H1 (cell line): ENCODE measurements around the gene NXPH4. TPM values are rescaled to one million over a fixed set of nuclear protein-coding genes. Genes with fewer than 3 reads are reported as not detected.

Source experiments
- ASH2L ChIP-seq: fragments of 200-600, 300-600 bp; sonication (generic); IDR thresholded peaks from one replicate; pipeline ENCODE4 v1.7.1; 2017; ENCODE audit warnings: low read length
- BRCA1 ChIP-seq: IDR thresholded peaks from 2 replicates; pipeline ENCODE4 v1.6.1; 2012; ENCODE audit warnings: low read depth, low read length, improper control_type of control experiment
- CBX5 ChIP-seq: fragments of 300-800, 300-1000 bp; sonication (generic); IDR thresholded peaks from 2 replicates; pipeline ENCODE4 v1.7.1; 2016; ENCODE audit warnings: antibody characterized with exemption, low read length, low read depth
- EP300 ChIP-seq, 2 experiments: IDR thresholded peaks; 1 replicate in 1 of 2; 2 replicates in 1 of 2; pipeline ENCODE4 v1.6.1; 2011 to 2012; ENCODE audit warnings: low read depth in 2 of 2, low read length in 2 of 2, mild to moderate bottlenecking in 2 of 2, borderline replicate concordance in 1 of 2, inconsistent platforms in 1 of 2, moderate library complexity in 1 of 2
- GABPA ChIP-seq: IDR thresholded peaks from 2 replicates; pipeline ENCODE4 v1.6.1; 2011; ENCODE audit warnings: mild to moderate bottlenecking, low read length, moderate library complexity, borderline replicate concordance; ENCODE audit not compliant: insufficient read depth
- GTF2F1 ChIP-seq: IDR thresholded peaks from 2 replicates; pipeline ENCODE4 v1.6.1; 2012; ENCODE audit warnings: low read depth, low read length, improper control_type of control experiment, borderline replicate concordance
- HDAC2 ChIP-seq, 2 experiments: fragments of 300-600 bp in 1 of 2; sonication (generic) in 1 of 2; IDR thresholded peaks; 2 replicates each; pipeline ENCODE4 v1.6.1; 2011 to 2012; ENCODE audit warnings: low read depth in 2 of 2, low read length in 2 of 2, mild to moderate bottlenecking in 2 of 2, moderate library complexity in 2 of 2, borderline replicate concordance in 1 of 2, inconsistent platforms in 1 of 2
- JUN ChIP-seq: IDR thresholded peaks from 2 replicates; pipeline ENCODE4 v1.6.1; 2011; ENCODE audit warnings: low read depth, mild to moderate bottlenecking, improper control_type of control experiment, low read length
- KDM1A ChIP-seq: fragments of 200-600, 300-600 bp; sonication (generic); IDR thresholded peaks from 2 replicates; pipeline ENCODE4 v1.7.1; 2016; ENCODE audit warnings: mild to moderate bottlenecking, low read length, borderline replicate concordance
- KDM4A ChIP-seq: IDR thresholded peaks from one replicate; pipeline ENCODE4 v1.7.1; 2012; ENCODE audit warnings: low read depth, mild to moderate bottlenecking, moderate library complexity, low read length, inconsistent platforms; ENCODE audit not compliant: severe bottlenecking
- KDM5A ChIP-seq: fragments of 200-600 bp; IDR thresholded peaks from 2 replicates; pipeline ENCODE4 v1.7.1; 2012; ENCODE audit warnings: mild to moderate bottlenecking, low read length, inconsistent platforms, mixed read lengths
- NRF1 ChIP-seq: IDR thresholded peaks from 2 replicates; pipeline ENCODE4 v1.6.1; 2011; ENCODE audit warnings: mild to moderate bottlenecking, low read depth, low read length, improper control_type of control experiment
- POLR2AphosphoS5 ChIP-seq: IDR thresholded peaks from 2 replicates; pipeline ENCODE4 v1.6.1; 2011; ENCODE audit warnings: low read depth, low read length
- SAP30 ChIP-seq: fragments of 300-600 bp; sonication (generic); IDR thresholded peaks from 2 replicates; pipeline ENCODE4 v1.7.1; 2012; ENCODE audit warnings: low read length, moderate library complexity, mild to moderate bottlenecking, inconsistent platforms; ENCODE audit not compliant: insufficient read depth, insufficient replicate concordance
- SIN3A ChIP-seq, 2 experiments: IDR thresholded peaks in 1 of 2; conservative IDR thresholded peaks in 1 of 2; 2 replicates each; pipeline ENCODE4 v1.6.1; 2011 to 2012; ENCODE audit warnings: low read length in 2 of 2, improper control_type of control experiment in 1 of 2, low read depth in 1 of 2, mild to moderate bottlenecking in 1 of 2
- SIRT6 ChIP-seq: IDR thresholded peaks from one replicate; pipeline ENCODE4 v1.7.1; 2012; ENCODE audit warnings: low read length, inconsistent platforms
- SIX5 ChIP-seq: IDR thresholded peaks from 2 replicates; pipeline ENCODE4 v1.6.1; 2011; ENCODE audit warnings: mild to moderate bottlenecking, low read depth, low read length
- SRF ChIP-seq: IDR thresholded peaks from 2 replicates; pipeline ENCODE4 v1.6.1; 2011; ENCODE audit warnings: mild to moderate bottlenecking, low read depth, low read length, moderate library complexity
- SUZ12 ChIP-seq: fragments of 200-600 bp; sonication (generic); IDR thresholded peaks from 2 replicates; pipeline ENCODE4 v1.6.1; 2012; ENCODE audit warnings: mild to moderate bottlenecking, inconsistent platforms, low read length, moderate library complexity, mixed read lengths
- TCF12 ChIP-seq: IDR thresholded peaks from 2 replicates; pipeline ENCODE4 v1.6.1; 2011; ENCODE audit warnings: low read depth, mild to moderate bottlenecking, low read length
- ZNF274 ChIP-seq: IDR thresholded peaks from 2 replicates; pipeline ENCODE4 v1.7.0; 2012; ENCODE audit warnings: low read length, borderline replicate concordance; ENCODE audit errors: extremely low read depth
- polyA plus RNA-seq, 7 experiments: library from polyadenylated mRNA; depleted of rRNA in 3 of 7; stranded (reverse) in 5 of 7; unstranded in 2 of 7; fragments of >200 nt in 5 of 7; fragments of 200-250 nt in 2 of 7; gene quantifications; 1 replicate in 5 of 7; 2 replicates in 1 of 7; 4 replicates in 1 of 7; pipeline versions ENCODE4 v1.2.1 to v1.2.3, GENCODE V29; 2011 to 2013; ENCODE audit warnings: missing spikeins in 2 of 7, mixed read lengths in 2 of 7
- total RNA-seq: library from RNA; stranded (reverse); fragmentation: NEBNext Ultra II Directional; extraction: Animal tissue kit (Norgen Biotek cat#: 25700); gene quantifications from 2 replicates; pipeline ENCODE4 v1.2.1, GENCODE V29; 2021

Gene NXPH4
- total and polyA plus RNA-seq, 2 of the 8 experiments (the other 6 are each of a cell fraction or from before 2014, with no cell fraction given): 0.92 to 1.7 TPM

DNA sequence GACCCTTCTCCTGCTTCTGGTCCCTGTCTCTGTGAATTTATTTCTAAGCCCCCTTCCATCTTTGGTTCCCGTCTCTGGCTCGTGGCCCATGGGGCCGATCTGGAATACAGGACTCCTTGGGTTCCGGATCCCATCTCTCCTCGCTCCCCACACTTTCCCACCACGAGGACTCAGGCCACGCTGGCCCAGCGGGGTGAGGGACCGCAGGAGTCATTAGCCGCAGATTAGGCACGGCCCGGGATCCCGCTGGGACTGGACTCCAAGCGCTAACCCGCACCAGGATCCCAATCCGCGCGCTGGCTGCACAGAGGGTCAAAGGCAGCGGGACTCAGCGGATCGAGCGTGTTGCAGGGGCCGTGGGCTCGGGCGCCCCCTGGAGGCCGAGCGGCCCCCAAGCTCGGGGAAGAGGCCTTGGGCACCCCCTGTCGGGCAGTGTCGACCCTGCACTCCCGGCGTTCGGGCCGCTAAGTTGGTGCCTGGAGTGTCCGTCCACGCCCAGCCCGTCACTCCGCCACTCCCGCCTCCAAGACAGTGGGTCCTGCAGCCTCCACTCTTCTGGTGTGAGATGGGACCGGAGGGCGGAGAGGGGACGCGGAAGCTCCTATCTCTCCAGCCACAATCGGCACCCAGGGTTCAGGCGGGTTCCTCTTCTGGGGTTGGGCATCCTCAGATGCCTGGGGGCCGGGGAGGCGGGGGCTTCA is 22.4 kb downstream of the NXPH4 start (continued):
- TF ChIP-seq TCF12 (peak; percentile 42; the same call in 1 of the 2 replicates), KDM4A (peak; percentile 95), GABPA (no peak), SIX5 (no peak), NRF1 (no peak), SAP30 (no peak), KDM5A (no peak), SUZ12 (no peak), KDM1A (peak; percentile 61; the same call in 1 of the 2 replicates), ZNF274 (no peak), JUN (no peak), SIRT6 (no peak), GTF2F1 (no peak), SRF (no peak; the same call in 1 of the 2 replicates), CBX5 (no peak), SIN3A (conservative IDR thresholded peaks at IDR 0.05 in 1 of 2, IDR thresholded peaks at IDR 0.05 in 1 of 2; ENCODE audit: low read depth in 1 of 2, low read length in 2 of 2) (peak in 1 of 2 experiments; percentile 55; a peak in 1 of 4 replicates), HDAC2 (IDR thresholded peaks at IDR 0.05; ENCODE audit: borderline replicate concordance in 1 of 2, low read depth in 2 of 2, low read length in 2 of 2) (peak; percentile 50 to 85; a peak in 1 of 4 replicates), ASH2L (peak; percentile 31), EP300 (IDR thresholded peaks at IDR 0.05; ENCODE audit: borderline replicate concordance in 1 of 2, low read depth in 2 of 2, low read length in 2 of 2) (peak in 1 of 2 experiments; percentile 59; a peak in 1 of 3 replicates), POLR2AphosphoS5 (0 out of 2 replicates have a peak, but pooled peaks have one; percentile 34), BRCA1 (no peak)
